ENCODE results near the gene BACE1. TPM values are rescaled to one million over a fixed set of nuclear protein-coding genes. Genes with fewer than 3 reads are reported as not detected.
"Not testable (repeated sequence)": the region's sequence is repeated elsewhere in the genome, so short reads cannot be mapped to it uniquely, and the experiment has no call there.

Gene BACE1
- total RNA-seq, 4 donors from 2014 or later: 17.2 to 103 (median 32.7) TPM

DNA sequence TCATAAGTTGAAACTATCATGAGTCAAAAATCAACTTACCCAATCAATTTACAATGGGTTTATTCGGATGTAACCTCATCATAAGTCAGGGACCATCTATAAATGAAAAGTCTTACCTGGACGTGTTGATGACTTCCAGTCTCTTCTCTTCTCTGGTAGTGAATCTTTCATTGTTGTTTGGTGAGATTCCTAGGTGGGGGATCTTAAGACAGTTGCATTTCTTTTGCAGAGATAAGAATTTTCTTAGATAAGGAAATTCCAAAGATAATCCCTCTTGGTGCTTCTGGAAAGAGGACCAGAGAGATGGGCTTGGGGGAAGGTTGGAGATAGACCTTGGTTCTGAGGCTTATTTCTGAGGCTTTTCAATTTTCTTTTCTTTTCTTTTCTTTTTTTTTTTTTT lies 46.2 kb downstream of the BACE1 start:
- H3K36me3 ChIP-seq: no peaks in the 10 kb centered on the region
- no peaks in the 10 kb centered on the region for H3K27me3 ChIP-seq
- TF ChIP-seq CTCF (IDR thresholded peaks at IDR 0.05) (no peak), POLR2A (IDR thresholded peaks at IDR 0.05) (no peak)
- intact Hi-C loops (cut with DNase I; ENCODE audit: low total_unique reads): no loop called here
- no peak for DNase-seq
- no peak overlapping the region for H3K27ac ChIP-seq
- no peaks in the 10 kb centered on the region for H3K9me3 ChIP-seq
- no peak overlapping the region for H3K4me3 ChIP-seq
- H3K4me1 ChIP-seq: no peaks in the 10 kb centered on the region

GRCh38 chr11:117265745-117266144 lies 50.3 kb downstream of the BACE1 start:
- H3K4me3 ChIP-seq: no peak overlapping the region
- no peaks in the 10 kb centered on the region for H3K36me3 ChIP-seq
- intact Hi-C loops (cut with DNase I; ENCODE audit: low total_unique reads): no loop called here
- H3K4me1 ChIP-seq: no peaks in the 10 kb centered on the region
- DNase-seq: no peak
- TF ChIP-seq POLR2A (IDR thresholded peaks at IDR 0.05) (no peak), CTCF (IDR thresholded peaks at IDR 0.05) (no peak)
- H3K9me3 ChIP-seq: no peaks in the 10 kb centered on the region
- H3K27me3 ChIP-seq: no peaks in the 10 kb centered on the region
- no peak overlapping the region for H3K27ac ChIP-seq

DNA sequence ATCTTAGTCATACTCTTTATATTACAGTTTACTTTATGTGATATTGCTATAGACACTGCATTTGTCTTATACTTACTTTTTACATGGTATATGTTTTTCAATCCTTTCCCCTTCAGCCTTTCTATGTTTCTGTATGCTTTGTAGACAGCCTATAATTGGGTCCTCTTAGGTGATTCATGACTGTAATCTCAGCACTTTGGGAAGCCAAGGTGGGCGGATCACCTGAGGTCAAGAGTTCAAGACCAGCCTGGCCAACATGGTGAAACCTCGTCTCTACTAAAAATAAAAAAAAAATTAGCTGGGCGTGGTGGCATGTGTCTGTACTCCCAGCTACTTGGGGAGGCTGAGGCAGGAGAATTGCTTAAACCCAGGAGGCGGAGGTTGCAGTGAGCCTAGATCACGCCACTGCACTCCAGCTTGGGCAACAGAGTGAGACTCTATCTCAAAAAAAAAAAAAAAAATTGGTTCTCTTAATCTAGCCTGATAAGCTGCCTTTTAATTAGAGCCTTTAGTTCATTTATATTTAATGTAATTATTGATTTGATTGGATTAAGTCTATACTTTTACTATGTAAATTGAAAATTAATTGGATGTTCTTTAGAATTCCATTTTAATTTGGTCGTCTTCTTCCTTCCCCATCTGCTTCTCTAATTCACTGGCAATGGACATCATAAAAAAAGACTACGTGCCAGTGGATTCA lies 51.3 kb downstream of the BACE1 start:
- not testable (repeated sequence) for DNase-seq

GRCh38 chr11:117259417-117259816 lies 56.6 kb downstream of the BACE1 start:
- no peak for TF ChIP-seq POLR2A (IDR thresholded peaks at IDR 0.05)
- TF ChIP-seq CTCF (IDR thresholded peaks at IDR 0.05): no peak
- DNase-seq: no peak
- intact Hi-C loops (cut with DNase I; ENCODE audit: low total_unique reads): no loop called here
- H3K27me3 ChIP-seq: no peaks in the 10 kb centered on the region
- no peaks in the 10 kb centered on the region for H3K9me3 ChIP-seq
- H3K27ac ChIP-seq: no peak overlapping the region
- no peak overlapping the region for H3K4me3 ChIP-seq
- no peaks in the 10 kb centered on the region for H3K36me3 ChIP-seq
- H3K4me1 ChIP-seq: no peaks in the 10 kb centered on the region

More for the DNA sequence above, 51.3 kb downstream of the BACE1 start:
- H3K27ac ChIP-seq; H3K36me3 ChIP-seq; H3K4me1 ChIP-seq; intact Hi-C loops (cut with DNase I; ENCODE audit: low total_unique reads); H3K27me3 ChIP-seq; H3K9me3 ChIP-seq; H3K4me3 ChIP-seq: not testable (repeated sequence)

DNA sequence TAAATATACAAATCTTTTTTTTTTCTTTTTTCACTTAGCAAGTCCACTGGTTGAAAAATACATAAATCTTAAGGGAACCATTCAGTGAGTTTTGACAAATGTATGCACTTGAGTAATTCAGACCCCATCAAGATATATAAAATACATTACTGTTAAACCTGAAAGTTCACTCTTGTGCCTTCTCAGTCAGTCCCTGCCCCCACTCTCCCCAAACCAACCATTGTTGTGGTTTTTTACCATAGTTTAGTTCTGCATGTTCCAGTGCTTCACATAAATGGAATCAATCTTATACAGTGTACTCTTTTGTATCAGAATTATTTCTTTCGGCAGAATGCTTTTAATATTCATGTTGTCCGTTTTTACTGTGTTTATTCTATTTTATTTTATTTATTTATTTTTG lies 57.5 kb downstream of the BACE1 start:
- Histone ChIP-seq H3K27ac (no peak overlapping the region), H3K27me3 (no peaks in the 10 kb centered on the region), H3K9me3 (no peaks in the 10 kb centered on the region), H3K4me3 (no peak overlapping the region), H3K36me3 (no peaks in the 10 kb centered on the region), H3K4me1 (no peaks in the 10 kb centered on the region)
- TF ChIP-seq POLR2A (IDR thresholded peaks at IDR 0.05) (no peak), CTCF (IDR thresholded peaks at IDR 0.05) (no peak)
- intact Hi-C loops (cut with DNase I; ENCODE audit: low total_unique reads): no loop called here
- no peak for DNase-seq

- H3K27me3 ChIP-seq: no peaks in the 10 kb centered on the region
- no peak for TF ChIP-seq CTCF (IDR thresholded peaks at IDR 0.05)
- no peak for TF ChIP-seq POLR2A (IDR thresholded peaks at IDR 0.05)
- H3K4me3 ChIP-seq: no peak overlapping the region
- intact Hi-C loops (cut with DNase I; ENCODE audit: low total_unique reads): no loop called here
- H3K4me1 ChIP-seq: no peaks in the 10 kb centered on the region
- H3K27ac ChIP-seq: no peak overlapping the region
- H3K36me3 ChIP-seq: no peaks in the 10 kb centered on the region
- H3K9me3 ChIP-seq: no peaks in the 10 kb centered on the region
- no peak for DNase-seq
These were observed 59.5 kb downstream of the BACE1 start for GRCh38 chr11:117256573-117256972.

Measured in uterus (tissue), 4 donors.